NOMO-1 (cell line): ENCODE measurements around the gene IL18BP.

ENCODE experiments used
- DNase-seq, 2 experiments: peaks; one replicate each; lab custom pipeline; 2025; ENCODE audit not compliant: unreplicated experiment in 2 of 2; lab: John Stamatoyannopoulos, UW

The IL18BP gene

DNA sequence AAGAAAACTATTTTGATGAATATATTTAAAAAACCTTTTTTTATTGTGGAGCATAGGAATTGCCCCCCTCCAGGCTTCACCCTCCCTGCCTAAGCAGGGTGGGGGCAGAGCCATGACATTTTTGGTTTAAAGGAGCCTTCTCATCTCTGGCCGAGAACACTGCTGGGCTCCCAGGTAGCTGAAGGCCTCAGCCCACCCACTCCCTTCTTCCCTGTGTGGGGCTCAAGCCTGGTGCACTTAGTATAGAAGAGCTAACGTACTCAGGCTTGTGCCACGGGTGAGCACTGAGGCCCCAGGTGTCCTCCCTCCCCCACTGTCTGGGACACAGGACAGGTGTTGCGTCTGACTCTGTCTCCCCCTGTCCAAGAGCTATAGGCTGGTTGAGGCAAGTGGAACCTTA, 2.2 kb upstream of the IL18BP start:
- no peak for DNase-seq

GRCh38 chr11:71996946-71997345, 1.8 kb upstream of the IL18BP start:
- peak; percentile 25 to 55 for DNase-seq

- no peak for DNase-seq
These were observed 1.1 kb upstream of the IL18BP start for GRCh38 chr11:71997594-71997993.

DNA sequence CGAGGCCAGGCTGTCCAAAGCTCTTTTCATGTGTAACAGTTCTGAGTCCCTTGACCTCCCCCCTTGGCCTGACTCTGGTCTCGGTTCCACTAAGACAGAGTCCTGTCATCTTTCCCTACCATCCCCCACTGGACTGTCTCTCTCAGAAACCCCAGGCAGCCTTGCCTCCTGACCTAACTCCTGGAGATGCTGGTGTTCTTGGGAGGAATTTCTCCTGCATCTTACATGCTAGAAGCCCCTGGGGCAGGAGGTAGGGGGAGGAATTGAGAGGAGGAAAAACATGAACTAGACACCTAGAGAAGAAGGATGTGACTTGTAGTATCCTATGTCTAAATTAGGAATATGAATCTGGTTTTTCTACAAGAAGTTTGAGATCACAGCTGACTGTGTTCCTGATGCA, 648 bp upstream of the IL18BP start:
- no peak for DNase-seq

- no peak for DNase-seq
These were observed 653 bp downstream of the IL18BP start for GRCh38 chr11:71999362-71999761.

- no peak for DNase-seq
These were observed 1.1 kb downstream of the IL18BP start for GRCh38 chr11:71999798-72000197.

- DNase-seq: no peak
These were observed 1.6 kb downstream of the IL18BP start for GRCh38 chr11:72000202-72000867.

GRCh38 chr11:72001285-72001684, 2.6 kb downstream of the IL18BP start:
- no peak for DNase-seq

GRCh38 chr11:72001834-72002591, 3.3 kb downstream of the IL18BP start:
- no peak for DNase-seq

DNA sequence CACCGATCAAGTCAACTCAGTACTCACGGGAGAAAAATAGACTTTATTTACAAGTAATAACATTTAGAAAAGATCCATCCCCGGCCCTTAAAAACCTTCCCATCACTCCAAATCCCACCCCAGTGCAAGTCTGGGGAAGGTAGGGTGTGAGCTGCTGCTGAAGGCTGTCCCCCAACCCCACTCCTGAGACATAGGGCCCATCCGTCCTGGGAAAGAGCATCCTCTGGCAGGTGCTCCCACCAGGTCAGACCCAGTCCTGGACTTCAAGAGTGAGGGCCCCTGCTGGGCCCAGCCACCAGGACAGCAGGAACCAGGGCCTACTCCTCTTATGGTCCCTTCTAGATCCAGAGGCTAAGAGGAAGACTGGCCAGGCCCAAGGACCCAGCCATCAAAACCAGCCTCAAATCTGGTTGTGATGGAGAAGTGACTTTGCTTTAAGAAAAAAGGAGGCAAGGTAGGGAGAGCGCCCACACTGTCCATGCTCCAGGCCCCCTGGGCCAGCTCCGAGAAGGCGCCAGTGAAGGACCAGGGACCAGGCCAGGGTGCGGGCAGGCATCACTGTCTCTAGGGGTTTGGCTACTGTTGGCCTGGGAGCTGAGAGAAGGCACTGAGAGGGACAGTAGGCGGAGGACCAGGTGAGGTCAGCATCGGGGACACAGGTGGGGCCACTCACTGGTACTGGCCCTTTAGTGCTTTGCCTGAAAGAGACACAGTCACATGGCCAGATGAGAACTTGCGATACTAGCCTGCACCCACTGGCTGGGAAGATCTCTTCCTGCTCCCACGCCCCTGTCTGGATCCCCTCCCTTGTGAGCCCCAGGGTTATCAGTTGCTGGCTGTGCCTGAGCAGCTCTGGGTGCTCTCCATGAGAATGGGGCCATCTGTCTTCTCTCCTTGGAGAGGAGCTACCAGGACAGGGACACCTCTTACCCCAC, 4.4 kb downstream of the IL18BP start:
- no peak for DNase-seq

DNA sequence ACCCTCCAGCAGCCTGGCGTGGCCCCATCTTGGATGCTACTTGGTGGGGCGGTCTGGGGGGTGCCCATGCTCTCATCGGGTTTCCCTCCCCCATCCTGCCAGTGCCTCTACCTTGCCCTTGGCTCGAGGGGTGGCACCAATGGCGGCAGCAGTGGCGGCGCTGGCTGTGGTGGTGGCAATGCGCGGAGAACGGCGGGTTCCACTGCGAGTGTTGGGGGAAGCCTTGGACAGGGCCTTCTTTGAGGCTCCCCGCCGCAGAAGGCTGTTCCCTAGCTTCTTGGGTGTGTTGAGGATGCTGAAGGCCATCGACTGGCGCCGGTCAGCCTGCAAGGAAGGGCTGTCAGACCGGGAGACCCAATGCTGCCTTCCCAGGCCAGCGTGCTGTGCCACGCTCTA, 5.1 kb downstream of the IL18BP start:
- no peak for DNase-seq

DNA sequence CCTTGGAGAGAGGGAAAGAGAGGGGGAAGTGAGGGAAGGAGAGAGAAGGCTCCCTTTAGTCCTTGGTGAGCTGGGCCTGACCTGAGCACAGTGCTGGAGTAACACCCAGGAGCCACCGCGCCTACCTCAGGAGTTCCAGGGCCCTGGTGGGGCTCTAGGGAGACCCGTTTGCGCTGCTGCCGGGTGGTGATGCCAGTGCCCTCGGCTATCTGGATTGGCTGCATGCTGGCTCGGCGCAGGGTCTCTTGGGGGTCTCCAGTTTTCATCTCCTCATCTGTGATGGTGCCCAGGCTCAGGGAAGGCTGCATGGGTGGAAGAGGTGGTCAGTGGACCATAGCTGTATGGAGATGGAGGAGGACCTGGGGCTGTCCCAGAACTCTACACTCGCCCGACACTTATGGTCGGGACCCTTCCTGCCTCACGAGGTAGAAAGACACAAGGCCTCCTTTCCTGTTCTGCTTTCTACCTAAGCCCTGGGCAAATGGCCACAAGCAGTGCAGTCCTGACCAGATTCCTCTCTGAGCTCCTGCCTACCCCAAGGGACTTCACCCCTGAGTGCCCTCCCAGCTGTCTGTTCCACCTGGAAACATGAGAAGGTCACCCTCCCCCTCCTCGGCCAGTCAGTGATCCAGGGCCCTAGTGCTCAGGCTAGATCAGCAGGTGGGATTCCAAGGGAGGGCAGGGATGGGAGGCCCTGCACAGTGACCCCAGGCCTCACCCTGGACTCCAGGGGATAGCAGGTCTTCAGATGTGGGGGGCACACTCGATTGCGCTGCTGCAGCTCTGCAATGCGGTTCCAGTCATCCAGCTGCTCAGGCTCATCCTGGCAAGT, 6.0 kb downstream of the IL18BP start:
- DNase-seq: no peak

DNA sequence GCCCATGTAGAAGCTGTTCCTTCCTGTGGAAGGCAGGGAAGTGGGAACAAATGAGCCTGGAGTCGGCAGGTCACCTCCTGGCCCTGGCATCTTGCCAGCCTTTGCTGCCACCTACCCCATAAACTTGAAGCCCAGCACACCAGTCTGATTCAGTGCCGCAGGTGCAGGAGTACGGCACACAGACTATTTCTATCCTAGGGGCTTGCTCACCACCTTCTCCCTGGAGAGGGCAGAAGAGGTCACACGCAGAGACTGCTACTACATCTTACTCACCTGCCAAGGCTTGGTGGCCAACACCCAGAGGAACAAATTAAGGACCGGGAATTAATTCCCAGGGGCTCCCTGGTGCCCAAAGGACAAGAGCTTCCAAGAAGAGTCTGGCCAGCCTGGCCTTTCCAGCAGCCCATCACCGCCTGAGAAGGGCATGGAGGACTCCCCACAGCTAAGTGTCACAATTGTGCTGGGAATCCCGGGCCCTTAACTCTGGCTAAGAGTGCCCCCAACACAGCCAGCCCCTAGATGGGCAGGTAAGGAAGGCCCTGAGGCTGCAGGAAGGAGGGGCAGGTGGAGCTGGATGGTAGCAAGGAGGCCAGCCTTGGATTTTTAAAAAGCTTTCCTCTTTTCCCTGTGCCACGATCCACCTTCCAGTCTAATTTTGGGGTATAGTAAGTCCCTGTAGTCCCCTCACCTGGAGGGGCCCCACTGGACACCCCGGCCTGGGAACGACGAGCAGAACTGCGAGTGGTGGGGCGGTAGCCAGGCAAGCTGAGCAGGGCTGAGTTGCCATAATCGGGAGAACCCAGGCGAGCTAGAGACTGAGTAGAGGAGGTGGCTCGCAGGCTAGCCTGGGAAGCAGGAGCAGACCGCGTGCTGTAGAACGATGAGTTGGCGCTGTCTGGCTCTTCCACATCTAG, 6.9 kb downstream of the IL18BP start:
- no peak for DNase-seq

DNA sequence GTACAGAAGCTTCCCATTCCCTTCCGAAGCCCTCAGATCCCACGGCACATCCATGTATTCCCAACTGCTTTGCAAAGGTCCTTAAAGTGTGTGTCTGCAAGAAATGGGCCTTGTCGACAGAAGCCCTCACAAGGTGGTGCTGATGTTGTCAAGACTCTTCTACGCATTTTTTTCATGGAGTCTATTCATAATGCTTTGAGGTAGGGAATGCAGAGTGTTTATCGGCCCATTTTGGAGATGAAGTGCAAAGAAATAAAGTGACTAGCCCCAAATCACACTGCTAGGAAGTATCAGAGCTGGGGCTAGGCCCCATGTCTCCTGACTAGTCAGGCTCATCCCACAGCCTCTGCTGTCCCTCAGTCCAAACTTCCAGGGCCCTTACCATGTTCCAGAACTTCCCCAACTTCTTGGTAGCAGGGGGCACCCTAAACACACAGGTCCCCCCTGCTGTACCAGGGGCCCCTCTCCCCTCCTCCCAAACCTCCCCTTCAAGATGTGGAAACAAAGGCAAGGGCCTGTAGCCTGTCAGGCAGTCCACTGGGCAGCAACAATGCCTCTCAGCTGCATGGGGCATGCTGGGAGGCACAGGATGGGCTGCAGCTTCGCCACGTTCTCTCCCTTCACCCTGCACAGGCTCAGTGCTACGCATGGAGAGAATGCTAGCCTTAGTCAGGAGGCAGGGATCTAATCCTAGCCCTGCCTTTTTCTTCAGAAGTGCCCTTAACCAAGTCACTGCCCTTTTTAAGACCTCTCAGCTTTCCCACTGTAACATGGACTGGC, 7.8 kb downstream of the IL18BP start:
- DNase-seq: no peak

DNA sequence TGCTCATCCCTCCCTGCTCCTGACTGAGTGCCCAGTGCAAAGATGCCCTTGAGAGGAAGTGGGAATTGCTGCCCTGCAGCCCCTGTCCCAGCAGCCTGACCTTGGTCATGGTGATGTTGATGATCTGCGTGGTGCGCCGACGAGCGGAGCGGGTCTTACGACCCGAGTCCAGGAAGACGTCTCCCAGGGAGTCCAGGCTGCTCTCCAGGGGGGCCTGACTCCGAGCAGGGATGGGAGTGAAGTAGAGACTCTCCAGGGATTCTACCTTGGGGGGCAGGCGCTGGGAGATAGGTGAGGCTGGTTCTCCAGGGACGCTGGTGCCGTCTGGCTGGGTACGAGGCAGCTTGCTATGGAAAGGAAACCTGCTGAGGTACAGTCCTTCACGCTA, 8.4 kb downstream of the IL18BP start:
- DNase-seq: no peak

DNA sequence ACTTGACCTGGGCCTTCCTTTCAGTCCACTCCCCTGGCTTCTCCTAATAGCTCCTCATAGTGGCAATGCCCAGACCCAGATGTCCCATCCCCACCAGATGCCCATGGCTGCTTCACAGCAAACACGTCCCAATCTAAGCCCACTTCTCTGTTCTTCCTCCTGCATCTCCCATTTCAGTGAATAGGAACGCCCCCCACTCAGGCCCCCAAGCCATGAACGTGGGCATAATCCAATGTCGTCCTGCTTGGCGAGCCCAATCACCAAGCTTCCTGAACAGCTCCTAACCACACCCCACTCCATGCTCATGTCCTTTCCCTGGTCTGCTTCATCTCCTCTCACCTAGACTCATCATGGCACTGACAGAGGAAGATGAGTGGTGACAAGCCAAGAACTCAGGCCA, 8.9 kb downstream of the IL18BP start:
- no peak for DNase-seq

DNA sequence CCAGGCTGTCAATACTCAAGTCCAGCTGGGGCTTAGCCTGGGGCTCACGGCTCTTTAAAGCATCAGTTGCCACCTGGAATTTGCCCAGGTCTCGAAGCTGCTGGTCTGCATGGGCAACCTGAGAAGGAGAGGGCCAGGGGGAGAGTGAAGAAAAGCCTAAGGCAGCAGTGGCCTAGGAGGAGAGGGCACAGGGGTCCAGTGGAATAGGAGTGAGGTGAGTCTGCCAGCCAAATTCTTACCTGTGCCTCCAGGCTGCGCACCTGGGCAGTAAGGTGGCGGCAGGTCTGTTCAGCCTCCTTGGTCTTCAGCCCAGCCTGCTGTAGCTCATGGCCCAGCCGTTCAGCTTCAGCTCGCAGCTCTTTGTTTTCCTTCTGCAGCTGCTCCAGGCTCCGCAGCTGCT, 10.0 kb downstream of the IL18BP start:
- DNase-seq: no peak

DNA sequence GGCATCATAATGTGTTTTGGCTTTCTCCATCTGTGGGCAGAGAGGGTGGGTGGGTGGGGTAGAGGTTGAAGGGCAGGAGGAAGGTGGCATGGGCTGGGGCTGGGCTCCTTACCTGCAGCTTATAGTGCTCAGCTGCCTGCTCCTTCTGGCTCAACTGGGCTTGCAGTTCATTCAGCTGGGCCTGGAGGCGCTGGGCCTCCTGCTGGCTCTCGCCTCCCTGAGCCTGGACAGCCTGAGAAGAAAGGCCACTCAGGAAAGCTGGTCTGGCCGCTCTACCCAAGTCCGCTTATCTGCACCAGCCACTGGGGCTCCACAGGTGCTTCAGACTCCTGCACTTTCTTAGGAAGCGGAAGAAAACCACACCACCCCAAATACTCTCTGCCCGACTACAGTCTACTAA, 10.4 kb downstream of the IL18BP start:
- no peak for DNase-seq
